Lower leg skin (tissue), 3 donors: Measurements from ENCODE around the gene GLIS2.

Experiments used
- POLR2A ChIP-seq, 2 donors: fragments of 450-650 bp; IDR thresholded peaks; one replicate each; pipeline ENCODE4 v1.6.1; 2016 to 2017; ENCODE audit warnings: antibody characterized with exemption in 2 of 2, mild to moderate bottlenecking in 1 of 2, moderate library complexity in 1 of 2
- TF ChIP-seq, protein P1 (sequence below), 3 donors: fragments of 450-650 bp; IDR thresholded peaks; one replicate each; pipeline ENCODE4 v1.5.1; 2016; ENCODE audit warnings: antibody characterized with exemption in 3 of 3, mild to moderate bottlenecking in 3 of 3, moderate library complexity in 2 of 3

DNA sequence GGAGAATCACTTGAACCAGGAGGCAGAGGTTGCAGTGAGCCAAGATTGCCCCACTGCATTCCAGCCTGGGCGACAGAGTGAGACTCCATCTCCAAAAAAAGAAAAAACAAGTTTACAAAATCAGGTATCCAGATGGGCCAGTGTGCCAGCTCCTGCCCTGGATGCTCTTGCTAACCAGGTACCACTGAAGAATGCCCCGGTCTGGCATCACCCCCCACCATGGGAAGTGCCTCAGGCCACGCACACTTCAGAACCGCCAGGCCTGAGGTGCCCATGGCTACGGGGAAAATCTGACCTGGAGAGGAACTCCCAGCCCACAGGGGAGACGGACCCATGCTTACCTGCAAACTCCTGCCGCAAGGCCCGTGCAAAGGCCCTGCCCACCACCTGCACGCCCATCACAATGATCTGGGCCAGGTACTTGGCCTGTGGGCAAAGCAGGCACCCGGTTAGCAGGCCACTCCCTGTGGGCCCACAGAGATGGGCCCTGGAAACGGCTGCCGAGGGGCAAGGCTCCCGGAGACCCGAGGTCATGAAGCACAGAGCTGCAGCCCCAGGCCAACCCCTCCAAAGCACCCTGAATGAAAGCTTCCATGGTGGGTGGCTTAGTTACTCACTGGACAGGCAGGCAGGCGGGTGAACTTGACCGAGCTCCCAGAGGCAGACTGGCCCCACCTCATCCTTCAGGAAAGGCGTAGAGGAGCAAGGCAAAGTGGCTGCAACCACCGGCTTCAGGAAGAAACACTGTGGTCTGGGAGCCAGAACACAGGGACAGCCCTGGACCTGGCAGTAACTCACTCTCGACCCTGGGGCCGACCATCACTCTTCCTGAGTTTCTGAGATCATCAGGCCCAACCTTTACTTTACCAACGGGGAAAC, 27.2 kb downstream of the GLIS2 start:
- TF ChIP-seq, protein P1, sequence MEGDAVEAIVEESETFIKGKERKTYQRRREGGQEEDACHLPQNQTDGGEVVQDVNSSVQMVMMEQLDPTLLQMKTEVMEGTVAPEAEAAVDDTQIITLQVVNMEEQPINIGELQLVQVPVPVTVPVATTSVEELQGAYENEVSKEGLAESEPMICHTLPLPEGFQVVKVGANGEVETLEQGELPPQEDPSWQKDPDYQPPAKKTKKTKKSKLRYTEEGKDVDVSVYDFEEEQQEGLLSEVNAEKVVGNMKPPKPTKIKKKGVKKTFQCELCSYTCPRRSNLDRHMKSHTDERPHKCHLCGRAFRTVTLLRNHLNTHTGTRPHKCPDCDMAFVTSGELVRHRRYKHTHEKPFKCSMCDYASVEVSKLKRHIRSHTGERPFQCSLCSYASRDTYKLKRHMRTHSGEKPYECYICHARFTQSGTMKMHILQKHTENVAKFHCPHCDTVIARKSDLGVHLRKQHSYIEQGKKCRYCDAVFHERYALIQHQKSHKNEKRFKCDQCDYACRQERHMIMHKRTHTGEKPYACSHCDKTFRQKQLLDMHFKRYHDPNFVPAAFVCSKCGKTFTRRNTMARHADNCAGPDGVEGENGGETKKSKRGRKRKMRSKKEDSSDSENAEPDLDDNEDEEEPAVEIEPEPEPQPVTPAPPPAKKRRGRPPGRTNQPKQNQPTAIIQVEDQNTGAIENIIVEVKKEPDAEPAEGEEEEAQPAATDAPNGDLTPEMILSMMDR (IDR thresholded peaks at IDR 0.05), result no peak
- TF ChIP-seq POLR2A (IDR thresholded peaks at IDR 0.05), result no peak
